AG04450 (cell line): ENCODE measurements around the gene DEPDC1B. TPM values are rescaled to one million over a fixed set of nuclear protein-coding genes. Genes with fewer than 3 reads are reported as not detected.

Source experiments
- CTCF ChIA-PET: fragments of 300-600, 350-600 bp; formaldehyde crosslinking; extraction: SDS; loops from one replicate; lab custom pipeline; 2022; ENCODE audit warnings: antibody characterized with exemption, inconsistent platforms; lab: Charles Lee
- POLR2A ChIA-PET: fragments of 350-600 bp; formaldehyde crosslinking; extraction: SDS; loops from one replicate; lab custom pipeline; 2021; ENCODE audit warnings: antibody characterized with exemption, inconsistent platforms; lab: Yijun Ruan, JAX
- DNase-seq: peaks from one replicate; pipeline ENCODE4 v3.0.0-alpha.2; 2011; ENCODE audit warnings: low read depth, low spot score
- H3K27ac ChIP-seq: one replicate; pipeline ENCODE4 v1.5.1; 2012; ENCODE audit warnings: low read depth, low read length, control low read depth
- H3K27me3 ChIP-seq: one replicate; pipeline ENCODE4 v1.6.0; 2012; ENCODE audit warnings: low read length; ENCODE audit not compliant: control insufficient read depth, insufficient read depth
- H3K4me3 ChIP-seq: 2 replicates; pipeline ENCODE4 v1.5.1; 2011; ENCODE audit warnings: mild to moderate bottlenecking, low read depth, low read length, control low read depth
- H3K9me3 ChIP-seq: 2 replicates; pipeline ENCODE4 v1.5.1; 2012; ENCODE audit warnings: low read length; ENCODE audit not compliant: control insufficient read depth, insufficient read depth
- polyA plus RNA-seq: library from polyadenylated mRNA; depleted of rRNA; stranded (reverse); fragments of >200 nt; gene quantifications from 2 replicates; pipeline ENCODE4 v1.2.3, GENCODE V29; 2011
- TF ChIP-seq, protein P1 (sequence below): IDR thresholded peaks from 2 replicates; pipeline ENCODE4 v1.5.1; 2011; ENCODE audit warnings: low read depth, low read length, control low read depth, inconsistent platforms

DEPDC1B gene
- polyA plus RNA-seq, 1 experiment = 5.4 TPM

DNA sequence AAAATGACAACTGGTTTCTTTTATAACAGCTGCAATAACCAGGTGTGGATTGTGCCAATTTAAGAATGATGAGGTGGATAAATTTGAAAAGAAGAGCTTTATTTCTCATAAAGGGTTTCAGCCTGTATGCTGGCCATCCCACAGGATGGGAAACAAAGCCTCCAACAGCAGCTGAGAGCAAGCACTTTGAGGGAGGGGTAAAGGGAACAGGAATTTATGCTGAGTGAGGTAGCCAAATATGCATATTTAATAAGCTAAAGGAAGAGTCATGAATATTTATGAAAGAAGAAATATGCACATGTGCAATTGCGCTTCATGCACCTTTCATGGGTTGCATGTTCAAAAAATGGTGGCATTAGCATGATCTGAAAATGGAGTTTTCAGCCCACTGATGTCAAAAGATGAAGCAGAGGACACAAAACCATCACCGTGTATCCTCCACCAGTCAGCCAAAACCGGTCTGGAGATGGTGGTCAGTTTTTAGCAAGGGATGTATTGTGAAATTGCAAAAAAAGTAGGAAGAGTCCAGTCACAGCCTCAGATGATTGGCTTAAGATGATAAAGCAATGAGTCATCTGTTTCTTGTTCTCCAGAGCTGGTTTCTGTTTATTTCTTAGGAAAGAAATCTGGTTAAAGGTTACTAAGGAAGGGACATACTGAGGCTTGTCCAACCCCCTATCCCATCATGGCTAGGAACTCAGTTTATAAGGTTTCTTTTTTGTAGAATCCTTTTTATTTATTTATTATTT lies 47.9 kb downstream of the DEPDC1B start:
- TF ChIP-seq, protein P1, sequence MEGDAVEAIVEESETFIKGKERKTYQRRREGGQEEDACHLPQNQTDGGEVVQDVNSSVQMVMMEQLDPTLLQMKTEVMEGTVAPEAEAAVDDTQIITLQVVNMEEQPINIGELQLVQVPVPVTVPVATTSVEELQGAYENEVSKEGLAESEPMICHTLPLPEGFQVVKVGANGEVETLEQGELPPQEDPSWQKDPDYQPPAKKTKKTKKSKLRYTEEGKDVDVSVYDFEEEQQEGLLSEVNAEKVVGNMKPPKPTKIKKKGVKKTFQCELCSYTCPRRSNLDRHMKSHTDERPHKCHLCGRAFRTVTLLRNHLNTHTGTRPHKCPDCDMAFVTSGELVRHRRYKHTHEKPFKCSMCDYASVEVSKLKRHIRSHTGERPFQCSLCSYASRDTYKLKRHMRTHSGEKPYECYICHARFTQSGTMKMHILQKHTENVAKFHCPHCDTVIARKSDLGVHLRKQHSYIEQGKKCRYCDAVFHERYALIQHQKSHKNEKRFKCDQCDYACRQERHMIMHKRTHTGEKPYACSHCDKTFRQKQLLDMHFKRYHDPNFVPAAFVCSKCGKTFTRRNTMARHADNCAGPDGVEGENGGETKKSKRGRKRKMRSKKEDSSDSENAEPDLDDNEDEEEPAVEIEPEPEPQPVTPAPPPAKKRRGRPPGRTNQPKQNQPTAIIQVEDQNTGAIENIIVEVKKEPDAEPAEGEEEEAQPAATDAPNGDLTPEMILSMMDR = no peak
- Histone ChIP-seq H3K4me3 (peak overlapping the region; percentile 18; the same call in 1 of the 2 replicates), H3K27ac (peak overlapping the region; percentile 25), H3K9me3 (no peaks in the 10 kb centered on the region), H3K27me3 (no peaks in the 10 kb centered on the region)
- POLR2A ChIA-PET = no interaction called here
- peak; percentile 51 for DNase-seq
- CTCF ChIA-PET = interaction anchor here (0.9 to 2.0 kb wide), 5 partner anchors 17 to 47 kb away, joined by 3 to 7 read pairs (median 4); no protein-coding TSS in a partner anchor

DNA sequence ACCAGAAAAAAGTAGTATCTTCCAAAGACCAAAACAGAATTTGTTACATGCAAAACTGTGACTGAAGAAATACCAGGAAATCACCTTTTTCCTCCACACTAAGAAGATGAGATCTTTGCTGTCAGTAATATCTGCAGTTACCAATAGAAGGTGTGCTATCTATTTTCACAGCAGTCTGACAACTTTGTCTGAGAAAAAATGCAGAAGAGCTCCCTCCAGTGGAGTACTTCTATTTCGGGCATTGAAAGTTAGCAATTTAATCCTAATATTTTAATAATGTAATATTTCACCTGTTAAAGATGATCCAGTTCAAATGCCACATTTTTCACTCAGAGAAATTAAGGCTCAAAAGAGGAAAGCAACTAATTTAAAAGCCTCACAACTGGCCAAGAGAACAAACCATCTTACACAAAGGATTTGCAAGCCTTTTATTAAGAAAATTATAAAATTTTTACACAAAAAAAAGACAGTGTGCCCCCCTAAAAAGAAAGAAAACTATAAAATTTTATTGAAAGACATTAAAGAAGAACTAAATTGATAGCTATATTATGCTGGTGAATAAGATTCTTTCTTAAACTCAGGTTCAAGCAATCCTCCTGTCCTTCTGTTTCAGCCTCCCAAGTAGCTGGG lies 50.6 kb downstream of the DEPDC1B start:
- Histone ChIP-seq H3K27me3 (no peaks in the 10 kb centered on the region), H3K9me3 (no peaks in the 10 kb centered on the region), H3K4me3 (no peak overlapping the region), H3K27ac (no peak overlapping the region)
- POLR2A ChIA-PET = no interaction called here
- TF ChIP-seq, protein P1 = peak; percentile 78
- CTCF ChIA-PET = interaction anchor here (0.7 to 2.5 kb wide), 32 partner anchors 8 to 841 kb away, joined by 3 to 20 read pairs (median 4); partner anchors contain the start of gene DEPDC1B
- peak; percentile 11 for DNase-seq

DNA sequence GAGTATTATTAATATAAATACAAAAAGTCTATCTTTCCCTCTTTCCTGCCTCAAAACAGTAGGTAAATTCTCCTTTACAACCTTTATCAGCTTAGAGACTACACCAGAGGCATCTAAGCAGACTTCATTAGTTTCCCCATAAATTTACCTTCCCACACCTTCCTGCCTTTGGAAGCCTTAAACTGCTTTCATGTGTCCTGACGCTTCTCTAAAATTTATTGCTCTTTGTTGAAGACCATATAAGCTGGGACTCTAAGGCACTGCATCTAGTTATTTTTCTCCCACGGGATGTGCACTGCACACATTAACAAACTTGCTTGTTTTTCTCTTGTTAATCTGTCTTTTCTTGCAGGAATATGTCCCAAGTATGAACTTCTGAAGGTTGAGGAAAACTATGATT lies 51.8 kb downstream of the DEPDC1B start:
- Histone ChIP-seq H3K27ac (no peak overlapping the region), H3K4me3 (no peak overlapping the region), H3K9me3 (no peaks in the 10 kb centered on the region), H3K27me3 (no peaks in the 10 kb centered on the region)
- DNase-seq = no peak
- TF ChIP-seq, protein P1 = no peak
- ChIA-PET POLR2A (no interaction called here), CTCF (interaction anchor here (1.6 kb wide), 1 partner anchor 21 kb away, joined by 7 read pairs; no protein-coding TSS in a partner anchor)

DNA sequence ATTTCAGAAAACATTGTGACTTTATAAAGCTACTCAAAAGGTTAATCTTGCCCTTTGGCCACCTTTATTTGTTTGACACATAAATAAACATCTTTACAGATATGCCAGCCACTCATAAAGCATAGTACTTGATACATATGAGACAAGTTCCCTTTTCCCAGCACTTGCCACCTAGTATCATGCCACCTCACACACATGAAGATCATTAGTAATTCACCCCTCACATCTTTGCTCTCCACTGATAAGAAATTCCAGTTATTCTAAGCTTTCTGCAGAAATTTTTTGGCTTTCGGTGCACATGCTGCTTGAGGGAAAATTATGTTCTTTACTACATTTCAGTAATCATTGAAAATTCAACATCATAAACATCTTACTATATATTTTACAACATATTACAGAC lies 59.1 kb downstream of the DEPDC1B start:
- CTCF ChIA-PET = interaction anchor here (0.7 to 3.7 kb wide), 5 partner anchors 9 to 1134 kb away, joined by 3 to 20 read pairs (median 3); no protein-coding TSS in a partner anchor
- no peak overlapping the region for H3K4me3 ChIP-seq
- TF ChIP-seq, protein P1 = no peak

DNA sequence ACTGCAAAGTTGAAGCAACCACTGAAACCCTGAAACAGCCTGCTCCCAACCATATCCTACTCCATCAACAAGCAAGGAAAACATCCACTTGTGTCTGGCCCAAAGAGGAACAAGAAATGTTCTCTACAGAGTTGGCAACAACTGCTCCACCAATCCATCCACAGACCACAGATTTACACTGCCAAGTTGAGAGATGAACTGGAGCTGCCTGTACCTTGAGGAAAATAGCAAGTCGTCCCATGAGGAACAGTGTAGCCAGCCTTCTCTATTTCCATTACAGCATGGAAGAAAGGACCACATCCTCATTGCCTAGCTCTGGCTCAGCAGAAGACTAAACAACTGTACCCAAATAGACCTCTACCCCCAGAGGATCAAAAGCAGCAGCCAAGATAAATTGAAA lies 60.4 kb downstream of the DEPDC1B start:
- H3K4me3 ChIP-seq = no peak overlapping the region
- ChIA-PET CTCF (interaction anchor here (1.0 to 3.7 kb wide), 3 partner anchors 10 to 60 kb away, joined by 3 to 20 read pairs (median 11); no protein-coding TSS in a partner anchor), POLR2A (no interaction called here)
- no peaks in the 10 kb centered on the region for H3K9me3 ChIP-seq
- no peak overlapping the region for H3K27ac ChIP-seq
- no peaks in the 10 kb centered on the region for H3K27me3 ChIP-seq
- DNase-seq = no peak
- TF ChIP-seq, protein P1 = no peak

More for the DNA sequence above, 59.1 kb downstream of the DEPDC1B start:
- Histone ChIP-seq H3K27me3 (no peaks in the 10 kb centered on the region), H3K9me3 (no peaks in the 10 kb centered on the region), H3K27ac (no peak overlapping the region)
- DNase-seq = no peak
- POLR2A ChIA-PET = no interaction called here
